GM21360 (cell line): ENCODE measurements around the gene ACBD4.

Experiments
- ATAC-seq: cut with Tn5 transposase; IDR thresholded peaks from one replicate; pipeline ENCODE4 v1.9.1; 2021; ENCODE audit warnings: mild to moderate bottlenecking, moderate library complexity; ENCODE audit not compliant: unreplicated experiment

ACBD4 gene

DNA sequence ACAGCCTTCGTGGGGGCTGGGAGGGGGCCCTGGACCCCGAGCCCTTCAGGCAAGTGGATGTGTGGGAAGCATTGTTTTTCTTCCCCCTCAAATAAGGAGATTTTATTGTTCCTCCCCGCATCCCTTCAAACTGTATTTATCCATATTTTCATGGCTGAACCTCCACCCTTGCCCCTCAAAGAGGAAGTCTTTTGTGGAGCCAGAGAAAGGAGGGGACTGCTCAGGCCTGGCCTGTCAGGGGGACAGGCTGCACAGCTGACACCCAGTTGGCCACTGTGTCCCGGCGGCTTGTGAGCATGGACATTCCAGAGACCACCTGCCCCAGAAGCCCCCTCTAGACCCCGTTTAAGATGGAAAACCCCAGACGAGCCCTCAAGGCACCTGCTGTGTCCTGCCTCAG, 42.1 kb downstream of the ACBD4 start:
- no peak for ATAC-seq

DNA sequence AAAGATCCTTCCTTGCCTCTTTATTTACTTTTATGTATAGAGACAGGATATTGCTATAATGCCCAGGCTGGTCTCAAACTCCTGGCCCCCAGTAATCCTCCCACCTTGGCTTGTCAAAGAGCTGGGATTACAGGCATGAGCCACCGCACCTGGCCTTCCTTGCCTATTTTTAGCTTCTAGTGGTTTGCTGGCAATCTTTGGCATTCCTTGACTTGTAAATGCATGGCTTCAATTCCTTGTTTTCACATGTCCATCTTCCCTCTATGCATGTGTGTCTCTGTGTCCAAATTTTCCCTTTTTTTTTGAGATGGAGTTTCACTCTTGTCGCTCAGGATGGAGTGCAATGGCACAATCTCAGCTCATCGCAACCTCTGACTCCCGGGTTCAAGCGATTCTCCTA, 48.7 kb downstream of the ACBD4 start:
- ATAC-seq, result no peak

GRCh38 chr17:45186801-45187354, 51.4 kb downstream of the ACBD4 start:
- no peak for ATAC-seq

- no peak for ATAC-seq
Measured at GRCh38 chr17:45189009-45189408, 53.5 kb downstream of the ACBD4 start.

- no peak for ATAC-seq
Measured at GRCh38 chr17:45190503-45191255, 55.2 kb downstream of the ACBD4 start.
